ENCODE results near the gene ABHD8.
"Not testable (repeated sequence)": the region's sequence is repeated elsewhere in the genome, so short reads cannot be mapped to it uniquely, and the experiment has no call there.

The ABHD8 gene

GRCh38 chr19:17296976-17297375 is 6.2 kb downstream of the ABHD8 start:
- DNase-seq (ENCODE audit: low spot score): no peak

GRCh38 chr19:17296273-17296672 is 7.0 kb downstream of the ABHD8 start:
- no peak for DNase-seq (ENCODE audit: low spot score)

DNA sequence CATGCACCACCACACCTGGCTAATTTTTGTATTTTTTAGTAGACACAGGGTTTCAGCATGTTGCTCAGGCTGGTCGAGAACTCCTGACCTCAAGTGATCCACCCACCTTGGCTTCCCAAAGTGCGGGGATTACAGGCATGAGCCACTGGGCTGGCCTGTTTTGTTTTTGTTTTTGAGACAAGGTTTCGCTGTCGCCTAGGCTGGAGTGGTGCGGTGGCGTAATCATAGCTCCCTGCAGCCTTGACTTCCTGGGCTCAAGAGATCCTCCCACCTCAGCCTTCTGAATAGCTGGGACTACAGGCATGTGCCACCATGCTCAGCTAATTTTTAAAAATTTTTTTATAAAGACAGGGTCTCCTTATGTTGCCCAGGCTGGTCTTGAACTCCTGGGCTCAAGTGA is 7.7 kb downstream of the ABHD8 start:
- not testable (repeated sequence) for DNase-seq (ENCODE audit: low spot score)

- no peak for DNase-seq (ENCODE audit: low spot score)
These were observed 9.0 kb downstream of the ABHD8 start for GRCh38 chr19:17294051-17294891.

DNA sequence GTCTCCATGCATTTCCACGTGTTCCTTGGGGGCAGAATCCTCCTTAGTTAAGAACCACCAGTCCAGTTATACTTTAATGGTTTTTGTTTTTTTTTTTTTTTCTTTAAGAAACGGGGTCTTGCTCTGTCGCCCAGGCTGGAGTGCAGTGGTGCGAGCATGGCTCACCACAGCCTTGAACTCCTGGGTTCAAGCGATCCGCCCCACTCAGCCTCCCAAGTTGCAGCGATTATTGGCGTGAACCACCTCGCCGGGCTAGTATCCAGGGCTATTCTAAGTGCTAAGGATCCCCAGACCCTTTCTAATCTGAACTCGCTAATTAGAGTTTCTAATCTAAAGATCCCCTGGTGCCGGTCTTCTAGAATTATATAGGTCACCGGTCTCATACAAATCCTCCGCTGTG is 9.6 kb downstream of the ABHD8 start:
- no peak for DNase-seq (ENCODE audit: low spot score)

DNA sequence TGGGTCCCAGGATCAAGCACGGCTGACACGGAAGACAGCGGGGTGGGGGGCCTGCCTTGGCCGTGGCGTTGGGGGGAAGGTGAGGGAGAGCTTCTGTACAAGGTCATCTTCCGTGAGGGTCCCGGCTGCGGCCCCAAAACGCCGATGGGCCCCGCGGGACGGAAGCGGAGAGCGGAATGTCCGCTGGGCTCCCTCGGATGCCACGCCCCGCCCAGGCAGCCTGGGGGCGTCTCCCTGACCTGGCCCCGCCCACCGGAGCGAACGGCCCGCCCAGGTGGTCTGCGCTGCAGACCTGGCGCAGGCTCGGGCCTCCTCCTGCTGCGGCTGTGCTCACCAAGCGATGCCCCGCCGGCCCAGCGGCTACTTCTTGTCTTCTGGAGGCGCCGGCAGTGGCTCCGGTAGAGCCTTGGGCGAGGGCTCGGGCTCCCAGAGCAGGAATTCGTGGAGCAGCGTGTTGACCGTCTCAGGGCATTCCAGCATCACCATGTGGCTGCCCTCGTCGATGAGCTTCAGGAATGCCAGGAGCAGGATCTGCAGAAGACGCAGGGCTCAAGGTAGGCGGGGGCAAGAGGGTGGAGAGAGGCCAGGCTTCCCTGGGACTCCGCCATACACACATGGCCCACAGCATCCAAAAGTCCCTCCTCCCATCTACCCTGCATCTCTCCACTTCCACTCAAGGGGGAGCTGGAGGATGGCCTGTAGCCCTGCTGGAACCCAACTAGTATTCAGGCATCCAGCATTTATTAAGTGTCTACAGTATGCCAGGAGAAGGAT is 10.7 kb downstream of the ABHD8 start:
- DNase-seq (ENCODE audit: low spot score): peak; percentile 94

GRCh38 chr19:17289489-17289888 is 13.7 kb downstream of the ABHD8 start:
- peak; percentile 66 for DNase-seq (ENCODE audit: low spot score)

DNA sequence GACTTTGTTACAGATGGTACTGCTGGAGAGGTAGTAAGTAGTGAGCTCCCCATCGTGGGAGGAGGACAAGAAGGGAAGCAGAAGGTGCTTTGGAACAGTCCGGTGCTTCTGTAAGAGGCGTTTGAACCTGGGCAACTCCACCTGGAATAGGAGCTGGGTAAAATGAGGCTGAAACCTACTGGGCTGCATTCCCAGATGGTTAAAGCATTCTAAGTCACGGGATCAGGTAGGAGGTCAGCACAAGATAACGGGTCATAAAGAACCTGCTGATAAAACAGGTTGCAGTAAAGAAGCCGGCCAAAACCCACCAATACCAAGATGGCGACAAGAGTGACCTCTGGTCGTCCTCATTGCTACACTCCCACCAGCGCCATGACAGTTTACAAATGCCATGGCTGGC is 16.5 kb downstream of the ABHD8 start:
- DNase-seq (ENCODE audit: low spot score): no peak

GRCh38 chr19:17286263-17286662 is 17.0 kb downstream of the ABHD8 start:
- DNase-seq (ENCODE audit: low spot score): no peak

GRCh38 chr19:17285415-17286135 is 17.6 kb downstream of the ABHD8 start:
- no peak for DNase-seq (ENCODE audit: low spot score)

GRCh38 chr19:17283504-17283996 is 19.7 kb downstream of the ABHD8 start:
- DNase-seq (ENCODE audit: low spot score): no peak

GRCh38 chr19:17282488-17283125 is 20.6 kb downstream of the ABHD8 start:
- peak; percentile 85 for DNase-seq (ENCODE audit: low spot score)

GRCh38 chr19:17281391-17282304 is 21.6 kb downstream of the ABHD8 start, which contains the start of gene ANKLE1:
Gene ANKLE1 (plus strand): TSS chr19:17281901. CDS start chr19:17281921, 20 bp downstream.
- DNase-seq (ENCODE audit: low spot score): no peak

DNA sequence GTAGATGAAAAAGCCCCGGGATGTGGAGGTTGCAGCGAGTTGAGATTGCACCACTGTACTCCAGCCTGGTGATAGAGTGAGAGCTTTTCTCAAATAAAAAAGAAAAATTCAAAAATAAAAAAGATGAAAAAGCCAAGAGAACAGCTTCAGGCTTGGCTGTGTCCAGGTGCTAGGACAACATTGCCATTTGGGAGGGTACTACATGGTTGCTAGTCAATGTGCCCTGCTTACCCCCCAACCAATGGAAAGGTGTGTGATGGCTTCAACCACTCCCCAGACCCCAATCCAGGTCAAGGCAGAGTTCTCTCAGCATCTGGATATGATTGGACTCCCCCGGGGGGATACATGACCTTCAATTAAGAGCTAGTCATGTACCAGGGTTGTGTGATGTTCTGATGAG is 23.8 kb downstream of the ABHD8 start:
- DNase-seq (ENCODE audit: low spot score): no peak

DNA sequence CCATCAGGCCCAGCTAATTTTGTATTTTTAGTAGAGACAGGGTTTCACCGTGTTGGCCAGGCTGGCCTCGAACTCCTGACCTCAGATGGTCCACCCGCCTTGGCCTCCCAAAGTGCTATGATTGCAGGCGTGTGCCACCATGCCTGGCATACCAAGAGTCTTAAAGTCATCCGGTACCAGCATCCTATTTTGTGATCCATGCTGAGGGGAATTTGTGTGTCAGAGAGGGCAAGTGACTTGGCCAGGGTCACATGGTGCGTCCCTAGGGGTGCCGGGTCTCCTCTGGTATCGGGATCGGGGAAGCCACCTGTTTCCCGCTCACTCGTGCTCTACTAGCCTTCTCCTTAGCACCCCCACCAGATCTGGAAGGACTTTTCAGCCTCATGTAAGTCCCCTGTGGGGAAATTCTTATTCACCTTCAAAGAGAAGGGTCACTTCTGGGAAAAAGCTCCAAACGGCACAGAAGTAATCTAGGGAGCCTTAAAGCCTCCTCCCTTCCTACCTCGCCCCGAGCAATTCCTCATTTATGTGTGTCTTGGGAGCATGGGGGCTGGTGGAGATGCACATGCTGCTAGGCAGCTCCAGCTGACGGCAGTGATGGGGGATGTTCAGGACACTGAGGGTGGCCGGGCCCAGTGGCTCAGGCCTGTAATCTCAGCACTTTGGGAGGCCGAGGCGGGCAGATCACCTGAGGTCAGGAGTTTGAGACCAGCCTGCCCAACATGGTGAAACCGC is 27.6 kb downstream of the ABHD8 start:
- DNase-seq (ENCODE audit: low spot score): no peak

DNA sequence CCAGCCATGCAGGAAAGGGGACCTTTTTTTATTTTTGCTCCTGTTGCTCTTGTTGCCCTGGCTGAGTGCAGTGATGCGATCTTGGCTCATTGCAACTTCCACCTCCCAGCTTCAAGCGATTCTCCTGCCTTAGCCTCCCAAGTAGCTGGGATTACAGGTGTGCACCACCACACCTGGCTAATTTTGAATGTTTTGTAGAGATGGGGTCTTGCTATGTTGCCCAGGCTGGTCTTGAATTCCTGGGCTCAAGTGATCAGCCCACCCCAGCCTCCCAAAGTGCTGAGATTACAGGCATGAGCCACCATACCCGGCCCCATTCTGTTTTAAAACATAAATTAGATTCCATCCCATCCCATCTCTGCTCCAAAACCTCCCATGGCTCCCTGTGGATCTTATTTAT is 28.3 kb downstream of the ABHD8 start:
- DNase-seq (ENCODE audit: low spot score): not testable (repeated sequence)

- DNase-seq (ENCODE audit: low spot score): no peak
These were observed 34.5 kb downstream of the ABHD8 start for GRCh38 chr19:17268754-17269153.

DNA sequence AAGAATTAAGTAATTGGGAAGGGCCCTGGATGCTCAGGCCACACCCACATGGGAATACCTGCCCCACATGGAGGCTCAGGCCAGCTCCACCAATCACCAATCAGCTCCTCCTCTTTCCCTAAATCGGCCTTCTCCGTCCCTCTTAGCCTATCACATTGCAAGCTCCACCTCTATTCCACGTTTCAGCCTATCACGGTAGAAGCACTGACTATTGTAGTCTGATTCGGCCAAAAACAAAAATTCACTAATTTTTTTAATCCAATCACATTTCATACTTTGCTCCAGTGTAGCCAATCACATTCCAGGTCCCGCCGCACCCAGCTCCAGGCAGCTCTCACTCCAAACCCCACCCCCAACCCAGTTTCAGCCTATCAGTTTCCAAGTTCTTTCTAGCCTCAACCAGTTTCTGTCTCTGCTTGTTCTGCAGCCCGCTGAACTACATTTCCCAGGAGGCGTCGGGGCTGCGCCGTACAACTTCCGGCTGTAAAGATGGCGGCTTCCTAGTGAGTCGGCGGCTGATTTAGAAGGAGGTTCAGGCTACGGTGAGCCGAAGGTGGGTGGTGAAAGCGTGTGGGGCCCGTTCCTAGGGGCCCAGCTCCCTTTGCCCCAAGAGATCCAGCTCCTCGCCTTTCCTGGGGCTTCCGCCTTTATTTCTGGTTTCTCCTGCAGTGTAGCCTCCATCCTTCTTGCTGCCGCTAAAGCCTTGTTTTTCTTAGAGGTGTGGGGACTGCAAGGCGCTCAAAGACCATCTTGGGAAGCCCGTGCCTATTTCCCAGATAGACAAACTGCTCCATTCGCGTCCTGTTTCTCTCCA is 36.0 kb downstream of the ABHD8 start, which contains the start of gene BABAM1:
BABAM1 (plus strand) TSS at position 469 of the 814 bp plus-strand sequence. CDS start 1,364 bp downstream, outside the sequence.
- DNase-seq (ENCODE audit: low spot score): peak; percentile 100

DNA sequence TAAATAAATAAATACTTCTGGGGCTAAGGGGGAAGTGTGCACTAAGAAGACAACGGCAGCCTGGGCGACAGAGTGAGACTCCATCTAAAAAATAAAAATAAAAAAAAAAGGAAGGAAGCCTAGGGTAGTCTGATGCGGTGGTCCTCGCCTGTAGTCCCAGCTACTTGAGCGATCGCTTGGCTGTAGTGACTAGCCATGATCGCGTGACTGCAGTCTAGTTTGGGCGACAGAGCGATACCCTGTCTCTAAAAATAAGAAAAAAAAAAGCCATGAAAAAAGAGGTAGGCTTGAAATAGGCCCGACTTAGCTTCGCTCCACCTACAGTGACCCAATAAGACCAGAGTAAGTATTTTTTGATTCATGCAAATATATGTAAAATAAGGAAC is 36.6 kb downstream of the ABHD8 start:
- no peak for DNase-seq (ENCODE audit: low spot score)

All from cerebellar cortex (tissue), 1 donor.